BJ (cell line): ENCODE measurements around the gene THYN1. TPM values are rescaled to one million over a fixed set of nuclear protein-coding genes. Genes with fewer than 3 reads are reported as not detected.

ENCODE experiments used
- CTCF ChIA-PET: fragments of 350-600 bp; formaldehyde crosslinking; extraction: SDS; loops from one replicate; lab custom pipeline; 2021; ENCODE audit warnings: antibody characterized with exemption, inconsistent platforms; lab: Yijun Ruan, JAX
- POLR2A ChIA-PET: fragments of 300-600 bp; sonication (Branson Sonifier 250); formaldehyde crosslinking; extraction: SDS; loops from one replicate; lab custom pipeline; 2021; ENCODE audit warnings: antibody characterized with exemption; lab: Charles Lee
- DNase-seq: peaks from one replicate; pipeline ENCODE4 v3.0.0-alpha.2; 2011; ENCODE audit warnings: low read depth
- H3K27me3 ChIP-seq: 2 replicates; pipeline ENCODE4 v1.6.0; 2011; ENCODE audit warnings: low read length; ENCODE audit not compliant: control insufficient read depth, insufficient read depth
- H3K36me3 ChIP-seq: 2 replicates; pipeline ENCODE4 v1.5.1; 2011; ENCODE audit warnings: low read length; ENCODE audit not compliant: control insufficient read depth, insufficient read depth
- H3K4me3 ChIP-seq: 2 replicates; pipeline ENCODE4 v1.5.1; 2011; ENCODE audit warnings: low read depth, mild to moderate bottlenecking, control low read depth, low read length
- CTCF ChIP-seq: IDR thresholded peaks from 2 replicates; pipeline ENCODE4 v1.5.1; 2011; ENCODE audit warnings: low read depth, mild to moderate bottlenecking, control low read depth, inconsistent platforms, low read length, moderate library complexity; ENCODE audit not compliant: insufficient read depth
- polyA plus RNA-seq: library from polyadenylated mRNA; depleted of rRNA; stranded (reverse); fragments of >200 nt; gene quantifications from 2 replicates; pipeline ENCODE4 v1.2.3, GENCODE V29; 2011; rRNA removed

THYN1 gene
- polyA plus RNA-seq, 1 experiment = 38.2 TPM

GRCh38 chr11:134199531-134199930, 53.6 kb downstream of the THYN1 start:
- no peaks in the 10 kb centered on the region for H3K27me3 ChIP-seq
- peaks cover 2% of the 10 kb centered on the region; the same call in 1 of the 2 replicates for H3K36me3 ChIP-seq
- ChIA-PET POLR2A (no interaction called here), CTCF (interaction anchor here (2.3 kb wide), 1 partner anchor 8 kb away, joined by 10 read pairs; no protein-coding TSS in a partner anchor)
- DNase-seq = no peak
- TF ChIP-seq CTCF = no peak
- H3K4me3 ChIP-seq = no peak overlapping the region

Other genes starting within 250 kb of the THYN1 start
- gene JAM3, start 184.3 kb downstream of the THYN1 start, polyA plus RNA-seq = 41.2 and 42.3 TPM in 2 replicates
- gene NCAPD3, start 29.4 kb downstream of the THYN1 start, polyA plus RNA-seq = 17.6 and 18.1 TPM in 2 replicates
- 44.6 and 48.8 TPM in 2 replicates for gene VPS26B, start 28.7 kb downstream of the THYN1 start, polyA plus RNA-seq
- 17.4 and 19.4 TPM in 2 replicates for gene ACAD8, start 216 bp upstream of the THYN1 start, polyA plus RNA-seq
- gene GLB1L3, start 23.0 kb upstream of the THYN1 start, polyA plus RNA-seq = not detected in 2 replicates
- 0.10 and 0.18 TPM in 2 replicates for gene GLB1L2, start 78.6 kb upstream of the THYN1 start, polyA plus RNA-seq
- not detected in 2 replicates for gene B3GAT1, start 158.9 kb upstream of the THYN1 start, polyA plus RNA-seq